ENCODE results near the gene TRDN.
A peak's percentile ranks its signal among the peaks of the same experiment; 100 is the strongest.
"Not testable (repeated sequence)": the region's sequence is repeated elsewhere in the genome, so short reads cannot be mapped to it uniquely, and the experiment has no call there.

TRDN gene

GRCh38 chr6:123507582-123507981, 129.2 kb downstream of the TRDN start:
- DNase-seq (ENCODE audit: low spot score) = no peak

- no peak for DNase-seq (ENCODE audit: low spot score)
Observed at GRCh38 chr6:123503619-123504018, 133.1 kb downstream of the TRDN start.

- no peak for DNase-seq (ENCODE audit: low spot score)
Observed at GRCh38 chr6:123497025-123497424, 139.7 kb downstream of the TRDN start.

- DNase-seq (ENCODE audit: low spot score) = no peak
Observed at GRCh38 chr6:123489589-123489988, 147.2 kb downstream of the TRDN start.

GRCh38 chr6:123480986-123481385, 155.8 kb downstream of the TRDN start:
- DNase-seq (ENCODE audit: low spot score) = no peak

GRCh38 chr6:123472025-123472702, 164.6 kb downstream of the TRDN start:
- DNase-seq (ENCODE audit: low spot score) = not testable (repeated sequence)

- DNase-seq (ENCODE audit: low spot score) = no peak
Observed at GRCh38 chr6:123467392-123467791, 169.4 kb downstream of the TRDN start.

- DNase-seq (ENCODE audit: low spot score) = no peak
Observed at GRCh38 chr6:123462152-123462551, 174.6 kb downstream of the TRDN start.

- no peak for DNase-seq (ENCODE audit: low spot score)
Observed at GRCh38 chr6:123458218-123458617, 178.5 kb downstream of the TRDN start.

GRCh38 chr6:123456836-123457235, 179.9 kb downstream of the TRDN start:
- DNase-seq (ENCODE audit: low spot score) = no peak

- DNase-seq (ENCODE audit: low spot score) = no peak
Observed at GRCh38 chr6:123454448-123454847, 182.3 kb downstream of the TRDN start.

GRCh38 chr6:123453071-123453470, 183.7 kb downstream of the TRDN start:
- DNase-seq (ENCODE audit: low spot score) = not testable (repeated sequence)

GRCh38 chr6:123448306-123448884, 188.4 kb downstream of the TRDN start:
- DNase-seq (ENCODE audit: low spot score) = no peak

GRCh38 chr6:123447315-123447937, 189.3 kb downstream of the TRDN start:
- DNase-seq (ENCODE audit: low spot score) = no peak

GRCh38 chr6:123439371-123439770, 197.4 kb downstream of the TRDN start:
- no peak for DNase-seq (ENCODE audit: low spot score)

GRCh38 chr6:123434186-123434585, 202.6 kb downstream of the TRDN start:
- DNase-seq (ENCODE audit: low spot score) = no peak

- no peak for DNase-seq (ENCODE audit: low spot score)
Observed at GRCh38 chr6:123430970-123431369, 205.8 kb downstream of the TRDN start.

GRCh38 chr6:123427008-123427407, 209.7 kb downstream of the TRDN start:
- no peak for DNase-seq (ENCODE audit: low spot score)

GRCh38 chr6:123423130-123423529, 213.6 kb downstream of the TRDN start:
- DNase-seq (ENCODE audit: low spot score) = no peak

GRCh38 chr6:123420512-123420911, 216.2 kb downstream of the TRDN start:
- DNase-seq (ENCODE audit: low spot score) = no peak

GRCh38 chr6:123418071-123418470, 218.7 kb downstream of the TRDN start:
- no peak for DNase-seq (ENCODE audit: low spot score)

- DNase-seq (ENCODE audit: low spot score) = no peak
Observed at GRCh38 chr6:123417535-123417934, 219.2 kb downstream of the TRDN start.

- peak; percentile 39 for DNase-seq (ENCODE audit: low spot score)
Observed at GRCh38 chr6:123415844-123416468, 220.8 kb downstream of the TRDN start.

Data from AG20443 (cell line).